ENCODE results near the gene GPC2.

- TF ChIP-seq POLR2AphosphoS5 (IDR thresholded peaks at IDR 0.05; ENCODE audit: low read depth, low read length) (no peak), POLR2A (IDR thresholded peaks at IDR 0.05; ENCODE audit: low read depth, low read length) (no peak), SPI1 (IDR thresholded peaks at IDR 0.05; ENCODE audit: low read depth, low read length) (no peak)
Measured at GRCh38 chr7:100152937-100153666, 24.1 kb downstream of the GPC2 start.
